WERI-Rb-1 (cell line): ENCODE measurements around the gene TRPC6.
"Not testable (repeated sequence)": the region's sequence is repeated elsewhere in the genome, so short reads cannot be mapped to it uniquely, and the experiment has no call there.

Experiments
- DNase-seq: peaks from one replicate; pipeline ENCODE4 v3.0.0-alpha.2; 2020
- H3K27ac ChIP-seq: fragments of 250-450 bp; sonication (Bioruptor Pico); 2 replicates; pipeline ENCODE4 v1.5.1; 2020; ENCODE audit warnings: mild to moderate bottlenecking, moderate library complexity
- H3K27me3 ChIP-seq: fragments of 250-450 bp; sonication (Bioruptor Pico); 2 replicates; pipeline ENCODE4 v1.5.1; 2021; ENCODE audit warnings: mild to moderate bottlenecking, low read depth, moderate library complexity; ENCODE audit not compliant: insufficient read depth, severe bottlenecking
- H3K36me3 ChIP-seq: fragments of 250-450 bp; sonication (Bioruptor Pico); 2 replicates; pipeline ENCODE4 v1.5.1; 2020; ENCODE audit warnings: mild to moderate bottlenecking, moderate library complexity
- H3K4me3 ChIP-seq: 2 replicates; pipeline ENCODE4 v1.5.1; 2011; ENCODE audit warnings: low read depth, mild to moderate bottlenecking, control low read depth, low read length
- H3K9me3 ChIP-seq: fragments of 250-450 bp; sonication (Bioruptor Pico); 2 replicates; pipeline ENCODE4 v1.5.1; 2021; ENCODE audit warnings: mild to moderate bottlenecking, moderate library complexity; ENCODE audit not compliant: severe bottlenecking
- CTCF ChIP-seq: IDR thresholded peaks from 2 replicates; pipeline ENCODE4 v1.5.1; 2011; ENCODE audit warnings: low read depth, mild to moderate bottlenecking, control low read depth, inconsistent platforms, low read length

Gene TRPC6

DNA sequence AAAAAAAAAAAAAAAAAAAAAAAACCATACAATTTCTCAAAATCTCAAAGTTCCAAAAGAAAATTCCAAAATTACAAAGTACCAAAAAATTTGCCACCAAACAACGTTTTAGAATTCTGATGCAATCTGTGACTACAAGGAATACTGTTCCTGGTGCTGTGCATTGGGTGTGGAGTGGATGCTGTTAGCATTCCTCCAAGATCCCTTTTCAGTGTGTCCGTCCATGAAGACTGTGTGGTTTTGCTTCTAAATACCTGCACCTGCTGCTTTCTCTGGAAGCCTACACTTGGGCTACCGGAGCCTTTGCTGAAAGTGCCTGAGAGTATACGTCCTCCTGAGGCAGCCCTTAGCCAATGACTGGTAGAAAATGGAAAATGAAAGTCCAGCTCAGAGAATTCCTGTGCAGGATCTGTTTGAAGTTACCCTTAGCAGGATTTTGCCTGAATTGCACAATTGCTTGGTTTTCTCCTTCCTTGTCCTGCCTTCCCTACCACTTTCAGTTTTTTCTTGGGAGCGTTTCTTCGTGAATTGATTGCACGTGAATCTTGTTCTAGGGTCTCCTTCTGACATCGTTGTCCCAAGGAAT lies 140.8 kb downstream of the TRPC6 start:
- Histone ChIP-seq H3K27ac (no peak overlapping the region), H3K27me3 (no peaks in the 10 kb centered on the region), H3K9me3 (no peaks in the 10 kb centered on the region), H3K4me3 (no peak overlapping the region), H3K36me3 (no peaks in the 10 kb centered on the region)
- no peak for TF ChIP-seq CTCF
- no peak for DNase-seq

- Histone ChIP-seq H3K27ac (no peak overlapping the region), H3K4me3 (no peak overlapping the region), H3K36me3 (no peaks in the 10 kb centered on the region), H3K27me3 (no peaks in the 10 kb centered on the region), H3K9me3 (no peaks in the 10 kb centered on the region)
- TF ChIP-seq CTCF: no peak
- no peak for DNase-seq
Measured at GRCh38 chr11:101442171-101442570, 141.6 kb downstream of the TRPC6 start.

DNA sequence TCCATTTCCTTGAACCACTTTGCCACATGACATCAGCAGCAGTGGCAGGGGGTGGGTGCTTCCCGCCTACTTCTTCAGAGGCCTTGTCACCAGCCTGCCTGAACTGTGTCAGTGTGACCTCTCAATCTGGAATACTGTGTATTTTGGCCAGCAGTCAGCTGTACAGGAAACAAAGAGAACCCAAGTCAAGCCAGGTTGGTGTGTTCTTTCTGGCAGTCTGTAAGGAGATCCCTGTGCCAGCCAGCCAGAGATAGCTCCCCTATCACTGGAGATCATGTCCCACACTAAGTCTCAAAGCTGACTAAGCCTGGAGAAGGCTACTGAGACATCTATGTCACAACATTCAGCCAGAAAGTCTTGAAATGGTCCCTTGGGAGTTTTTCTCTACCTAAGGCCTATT lies 142.1 kb downstream of the TRPC6 start:
- no peaks in the 10 kb centered on the region for H3K9me3 ChIP-seq
- H3K4me3 ChIP-seq: no peak overlapping the region
- no peak for TF ChIP-seq CTCF
- no peak for DNase-seq
- H3K27ac ChIP-seq: no peak overlapping the region
- no peaks in the 10 kb centered on the region for H3K27me3 ChIP-seq
- no peaks in the 10 kb centered on the region for H3K36me3 ChIP-seq

GRCh38 chr11:101439488-101439887 lies 144.3 kb downstream of the TRPC6 start:
- H3K4me3 ChIP-seq: no peak overlapping the region
- DNase-seq: no peak

DNA sequence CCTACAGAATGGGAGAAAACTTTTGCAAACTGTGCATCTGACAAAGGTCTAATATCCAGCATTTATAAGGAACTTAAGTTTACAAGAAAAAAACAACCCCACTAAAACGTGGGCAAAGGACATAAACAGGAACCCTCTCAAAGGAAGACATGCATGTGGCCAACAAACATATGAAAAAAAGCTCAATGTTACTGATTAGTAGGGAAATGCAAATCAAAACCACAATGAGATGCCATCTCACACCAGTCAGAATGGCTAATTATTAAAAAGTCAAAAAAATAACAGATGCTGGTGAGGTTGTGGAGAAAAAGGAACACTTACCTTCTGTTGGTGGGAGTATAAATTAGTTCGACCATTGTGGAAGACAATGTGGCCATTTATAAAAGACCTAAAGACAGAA lies 145.1 kb downstream of the TRPC6 start:
- not testable (repeated sequence) for H3K9me3 ChIP-seq, DNase-seq, H3K27ac ChIP-seq, H3K27me3 ChIP-seq, H3K36me3 ChIP-seq, H3K4me3 ChIP-seq

More at GRCh38 chr11:101439488-101439887, 144.3 kb downstream of the TRPC6 start:
- no peaks in the 10 kb centered on the region for H3K36me3 ChIP-seq
- no peak for TF ChIP-seq CTCF
- no peaks in the 10 kb centered on the region for H3K9me3 ChIP-seq
- H3K27ac ChIP-seq: no peak overlapping the region
- no peaks in the 10 kb centered on the region for H3K27me3 ChIP-seq

- H3K9me3 ChIP-seq: no peaks in the 10 kb centered on the region
- TF ChIP-seq CTCF: no peak
- no peak for DNase-seq
- no peak overlapping the region for H3K4me3 ChIP-seq
- no peak overlapping the region for H3K27ac ChIP-seq
- no peaks in the 10 kb centered on the region for H3K36me3 ChIP-seq
- no peaks in the 10 kb centered on the region for H3K27me3 ChIP-seq
Measured at GRCh38 chr11:101438126-101438525, 145.7 kb downstream of the TRPC6 start.
